ENCODE data around the gene AGBL4.

DNA sequence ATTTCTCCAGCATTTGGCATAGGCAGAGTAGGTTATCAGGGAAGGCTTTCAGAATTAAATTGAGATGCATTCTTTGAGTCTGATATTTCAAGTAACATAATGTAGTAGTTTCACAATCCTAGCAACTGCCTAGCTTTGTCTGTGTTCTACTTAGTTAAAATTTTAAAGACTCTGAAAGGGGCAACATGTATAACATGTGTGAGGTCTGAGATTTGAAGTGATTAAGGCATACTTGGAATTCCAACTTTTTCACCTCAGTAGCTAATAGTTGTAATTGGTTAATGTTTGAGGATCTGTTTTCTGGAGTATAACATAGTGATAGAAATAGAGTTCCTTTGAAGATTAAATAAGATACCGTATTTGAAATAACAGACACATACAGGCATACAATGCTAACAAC, 911.8 kb downstream of the AGBL4 start:
- TF ChIP-seq GATA2 (IDR thresholded peaks at IDR 0.05; ENCODE audit: low read depth, low read length) (no peak), GATA3 (IDR thresholded peaks at IDR 0.05; ENCODE audit: low read depth, low read length) (no peak)

All from SH-SY5Y (cell line).